HFFc6 (cell line): Measurements from ENCODE around the gene COX4I1. TPM values are rescaled to one million over a fixed set of nuclear protein-coding genes. Genes with fewer than 3 reads are reported as not detected.
A peak's percentile ranks its signal among the peaks of the same experiment; 100 is the strongest.

ENCODE experiments used
- DNase-seq: peaks from one replicate; pipeline ENCODE4 v3.0.0-alpha.2; 2018
- H3K27ac Mint-ChIP-seq: 2 replicates; pipeline ENCODE4 v1.8.0; 2020; ENCODE audit warnings: mild to moderate bottlenecking, mixed read lengths
- H3K27me3 Mint-ChIP-seq: 2 replicates; pipeline ENCODE4 v1.8.0; 2021; ENCODE audit warnings: mild to moderate bottlenecking, moderate library complexity, mixed read lengths; ENCODE audit not compliant: insufficient read depth
- H3K36me3 Mint-ChIP-seq: 2 replicates; pipeline ENCODE4 v1.8.0; 2021; ENCODE audit warnings: low read depth, mixed read lengths
- H3K4me1 Mint-ChIP-seq: 2 replicates; pipeline ENCODE4 v1.8.0; 2020; ENCODE audit warnings: low read depth, mixed read lengths
- H3K4me3 Mint-ChIP-seq: 2 replicates; pipeline ENCODE4 v1.8.0; 2020; ENCODE audit warnings: mild to moderate bottlenecking, moderate library complexity, mixed read lengths
- H3K9me3 Mint-ChIP-seq: 2 replicates; pipeline ENCODE4 v1.8.0; 2020; ENCODE audit warnings: mild to moderate bottlenecking, mixed read lengths
- CTCF ChIP-seq: fragments of 200-600 bp; sonication (generic); IDR thresholded peaks from 2 replicates; pipeline ENCODE4 v1.5.0; 2021; ENCODE audit warnings: antibody characterized with exemption, mild to moderate bottlenecking
- total RNA-seq, 6 experiments: library from RNA; stranded (reverse); fragmentation: NEBNext Ultra II Directional; extraction: Animal tissue kit (Norgen Biotek cat#: 25700); gene quantifications; 2 replicates in 1 of 6; 3 replicates in 5 of 6; pipeline ENCODE4 v1.2.3, GENCODE V29; 2021

COX4I1 gene
- total RNA-seq, 6 experiments from 2014 or later = 427 to 518 (median 497) TPM

GRCh38 chr16:85755929-85756768 lies 43.3 kb upstream of the COX4I1 start:
- Mint-ChIP-seq H3K36me3 (no peaks in the 10 kb centered on the region), H3K9me3 (no peaks in the 10 kb centered on the region), H3K27me3 (peaks cover 2% of the 10 kb centered on the region; the same call in 1 of the 2 replicates), H3K27ac (peak overlapping the region; percentile 69; the same call in 1 of the 2 replicates), H3K4me3 (peak overlapping the region; percentile 52; the same call in 1 of the 2 replicates), H3K4me1 (peaks cover 44% of the 10 kb centered on the region)
- no peak for TF ChIP-seq CTCF
- DNase-seq = no peak

- peaks cover 36% of the 10 kb centered on the region for H3K4me1 Mint-ChIP-seq
- H3K27ac Mint-ChIP-seq = peak overlapping the region; percentile 69
- peak; percentile 62 for DNase-seq
- no peaks in the 10 kb centered on the region for H3K9me3 Mint-ChIP-seq
- H3K27me3 Mint-ChIP-seq = peaks cover 2% of the 10 kb centered on the region; the same call in 1 of the 2 replicates
- no peaks in the 10 kb centered on the region for H3K36me3 Mint-ChIP-seq
- TF ChIP-seq CTCF = no peak
- peak overlapping the region; percentile 52 for H3K4me3 Mint-ChIP-seq
Observed at GRCh38 chr16:85757341-85757822, 42.1 kb upstream of the COX4I1 start.

GRCh38 chr16:85759136-85759535 lies 40.4 kb upstream of the COX4I1 start:
- Mint-ChIP-seq H3K9me3 (no peaks in the 10 kb centered on the region), H3K27me3 (peaks cover 2% of the 10 kb centered on the region; the same call in 1 of the 2 replicates), H3K4me1 (peaks cover 25% of the 10 kb centered on the region), H3K36me3 (no peaks in the 10 kb centered on the region), H3K4me3 (no peak overlapping the region), H3K27ac (no peak overlapping the region)
- TF ChIP-seq CTCF = no peak
- DNase-seq = no peak

- H3K9me3 Mint-ChIP-seq = no peaks in the 10 kb centered on the region
- H3K4me3 Mint-ChIP-seq = no peak overlapping the region
- peaks cover 2% of the 10 kb centered on the region; the same call in 1 of the 2 replicates for H3K27me3 Mint-ChIP-seq
- H3K36me3 Mint-ChIP-seq = no peaks in the 10 kb centered on the region
- H3K27ac Mint-ChIP-seq = no peak overlapping the region
- H3K4me1 Mint-ChIP-seq = peaks cover 25% of the 10 kb centered on the region
- peak; percentile 70 for TF ChIP-seq CTCF
- DNase-seq = no peak
Observed at GRCh38 chr16:85759631-85760419, 39.7 kb upstream of the COX4I1 start.

GRCh38 chr16:85761861-85762260 lies 37.6 kb upstream of the COX4I1 start:
- Mint-ChIP-seq H3K4me3 (no peak overlapping the region), H3K27me3 (peaks cover 2% of the 10 kb centered on the region; the same call in 1 of the 2 replicates), H3K36me3 (no peaks in the 10 kb centered on the region), H3K27ac (no peak overlapping the region), H3K9me3 (no peaks in the 10 kb centered on the region), H3K4me1 (peaks cover 30% of the 10 kb centered on the region)
- TF ChIP-seq CTCF = no peak
- no peak for DNase-seq
